NCI-H2029 (cell line): ENCODE measurements around the gene AMDHD1.

Source experiments
- DNase-seq: peaks from one replicate; lab custom pipeline; 2025; lab: John Stamatoyannopoulos, UW

The AMDHD1 gene

GRCh38 chr12:95996034-95996658 lies 53.0 kb downstream of the AMDHD1 start, which contains the start of gene HAL:
HAL (minus strand) TSS chr12:95996344; CDS start chr12:95995910, 434 bp downstream.
- DNase-seq, result peak; percentile 36

- no peak for DNase-seq
Measured at GRCh38 chr12:95997276-95997675, 54.1 kb downstream of the AMDHD1 start.

GRCh38 chr12:95997911-95998510 lies 54.9 kb downstream of the AMDHD1 start:
- DNase-seq, result no peak

DNA sequence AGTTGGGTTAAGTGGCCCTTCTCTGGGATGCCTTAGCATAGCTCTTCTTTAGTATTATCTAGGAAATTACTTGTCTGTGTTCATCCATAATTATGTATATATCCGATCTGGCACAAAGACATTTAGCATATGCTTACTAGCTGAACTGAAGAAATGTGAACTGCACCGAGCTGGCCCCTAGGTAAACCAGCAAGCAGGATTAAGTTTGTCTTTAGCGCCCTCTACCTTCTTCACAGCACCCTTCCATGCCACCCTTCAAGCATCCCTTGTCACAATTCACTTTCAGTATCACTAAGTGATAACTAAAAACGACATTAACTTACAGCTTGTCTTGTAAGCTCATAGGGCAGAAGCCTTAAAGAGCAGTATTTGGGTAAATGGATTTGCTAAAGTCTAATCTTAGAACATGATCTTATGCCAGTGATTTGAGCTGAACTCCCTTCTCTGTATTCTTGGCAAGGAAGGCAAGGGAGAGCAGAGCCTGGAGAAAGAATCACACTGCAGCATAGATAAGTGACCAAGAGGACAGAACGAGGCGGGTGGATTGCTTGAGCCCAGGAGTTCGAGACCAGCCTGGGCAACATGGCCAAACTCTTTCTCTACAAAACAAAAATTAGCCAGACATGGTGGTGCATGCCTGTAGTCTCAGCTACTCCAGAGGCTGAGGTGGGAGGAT lies 55.6 kb downstream of the AMDHD1 start:
- peak; percentile 34 for DNase-seq

GRCh38 chr12:95999484-95999883 lies 56.4 kb downstream of the AMDHD1 start:
- DNase-seq, result no peak

- no peak for DNase-seq
Measured at GRCh38 chr12:96000858-96001257, 57.7 kb downstream of the AMDHD1 start.

DNA sequence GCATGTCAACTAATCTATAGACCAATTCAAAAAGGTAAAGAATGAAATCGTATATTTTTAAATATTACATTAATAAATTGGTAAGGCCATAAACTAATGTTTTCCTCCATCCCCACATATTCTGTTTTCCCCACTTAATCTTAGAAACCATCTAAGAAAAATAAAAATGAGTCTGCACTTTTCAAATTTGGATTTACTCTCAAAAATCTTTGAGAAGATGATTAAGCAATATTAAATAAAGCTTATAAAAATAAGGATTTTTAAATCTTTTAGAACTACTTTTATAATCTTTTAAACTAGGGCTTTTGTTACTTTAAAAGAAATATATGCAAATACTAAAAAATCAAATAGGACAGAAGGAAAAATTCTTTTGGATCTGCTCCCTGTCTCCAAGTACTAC lies 63.6 kb downstream of the AMDHD1 start:
- DNase-seq, result no peak

DNA sequence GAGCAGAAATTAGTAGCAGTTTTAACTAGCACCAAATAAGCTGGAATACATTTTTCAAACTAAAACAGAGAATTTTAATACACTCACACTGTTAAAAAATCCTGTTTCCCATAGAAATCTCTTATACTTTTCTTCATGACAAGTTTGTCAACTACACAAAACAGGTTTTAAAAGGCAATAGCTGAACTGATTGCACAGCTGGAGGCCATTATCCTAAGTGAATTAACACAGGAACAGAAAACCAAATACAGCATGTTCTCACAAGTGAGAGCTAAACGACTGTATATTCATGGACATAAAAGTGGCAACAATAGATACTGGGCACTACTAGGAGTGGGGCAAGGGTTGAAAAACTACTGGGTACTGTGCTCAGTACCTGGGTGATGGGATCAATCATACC lies 64.6 kb downstream of the AMDHD1 start:
- no peak for DNase-seq

GRCh38 chr12:96014943-96015599 lies 71.9 kb downstream of the AMDHD1 start:
- DNase-seq, result no peak

- no peak for DNase-seq
Measured at GRCh38 chr12:96015672-96016071, 72.5 kb downstream of the AMDHD1 start.
